ENCODE measurements around the gene ARMC8. TPM values are rescaled to one million over a fixed set of nuclear protein-coding genes. Genes with fewer than 3 reads are reported as not detected.

ARMC8 gene
- total RNA-seq, 1 experiment from 2014 or later, result 32.4 TPM

- ChIA-PET POLR2A (ENCODE audit: unreplicated experiment) (interaction anchor here (0.5 kb wide), 1 partner anchor 95 kb away, joined by 3 read pairs; no protein-coding TSS in a partner anchor), CTCF (interaction anchor here (0.6 kb wide), 1 partner anchor 309 kb away, joined by 3 read pairs; no protein-coding TSS in a partner anchor)
- intact Hi-C loops (cut with micrococcal nuclease; ENCODE audit: unreplicated experiment), result no loop called here
- DNase-seq, result no peak
- Histone ChIP-seq H3K27ac (no peak overlapping the region), H3F3A (ENCODE audit: insufficient read depth, low read depth) (no peaks in the 10 kb centered on the region), H3K4me3 (no peak overlapping the region), H3K4me1 (replicated peaks; ENCODE audit: insufficient read depth) (peaks cover 7% of the 10 kb centered on the region), H3K4me2 (no peak overlapping the region), H3K79me2 (ENCODE audit: low read depth) (no peaks in the 10 kb centered on the region), H3K9me2 (ENCODE audit: insufficient read depth) (no peaks in the 10 kb centered on the region), H2AFZ (no peak overlapping the region), H3K27me3 (ENCODE audit: insufficient read depth, low read depth) (no peaks in the 10 kb centered on the region), H4K20me1 (ENCODE audit: insufficient read depth) (no peaks in the 10 kb centered on the region), H3K9me3 (ENCODE audit: insufficient read depth, low read depth) (no peaks in the 10 kb centered on the region), H3K36me3 (ENCODE audit: low read depth) (no peaks in the 10 kb centered on the region)
- TF ChIP-seq EZH2 (IDR thresholded peaks at IDR 0.05; ENCODE audit: low read depth) (no peak), CTCF (conservative IDR thresholded peaks at IDR 0.05) (no peak)
- no TSS peak for BruUV-seq (replicated peaks)
These were observed 136.9 kb downstream of the ARMC8 start for GRCh38 chr3:138323971-138324370.

- peaks cover 7% of the 10 kb centered on the region for H3K4me1 ChIP-seq (replicated peaks; ENCODE audit: insufficient read depth)
- ChIA-PET POLR2A (ENCODE audit: unreplicated experiment) (interaction anchor here (0.6 kb wide), 1 partner anchor 22 kb away, joined by 12 read pairs; no protein-coding TSS in a partner anchor), CTCF (no interaction called here)
- H3K9me3 ChIP-seq (ENCODE audit: insufficient read depth, low read depth), result no peaks in the 10 kb centered on the region
- H3K4me2 ChIP-seq, result no peak overlapping the region
- H3K36me3 ChIP-seq (ENCODE audit: low read depth), result no peaks in the 10 kb centered on the region
- H3K9me2 ChIP-seq (ENCODE audit: insufficient read depth), result no peaks in the 10 kb centered on the region
- H3F3A ChIP-seq (ENCODE audit: insufficient read depth, low read depth), result peaks cover 10% of the 10 kb centered on the region; the same call in 1 of the 2 replicates
- TF ChIP-seq EZH2 (IDR thresholded peaks at IDR 0.05; ENCODE audit: low read depth) (no peak), CTCF (conservative IDR thresholded peaks at IDR 0.05) (no peak)
- no peaks in the 10 kb centered on the region for H4K20me1 ChIP-seq (ENCODE audit: insufficient read depth)
- no peak for DNase-seq
- intact Hi-C loops (cut with micrococcal nuclease; ENCODE audit: unreplicated experiment), result loop anchor here (5.0 kb wide), 2 partner anchors 91 to 259 kb away; no protein-coding TSS in a partner anchor
- H3K79me2 ChIP-seq (ENCODE audit: low read depth), result no peaks in the 10 kb centered on the region
- no TSS peak for BruUV-seq (replicated peaks)
- H3K27me3 ChIP-seq (ENCODE audit: insufficient read depth, low read depth), result no peaks in the 10 kb centered on the region
- H3K4me3 ChIP-seq, result no peak overlapping the region
- H2AFZ ChIP-seq, result no peak overlapping the region
- no peak overlapping the region for H3K27ac ChIP-seq
These were observed 138.9 kb downstream of the ARMC8 start for GRCh38 chr3:138325990-138326389.

GRCh38 chr3:138326866-138327595, 139.9 kb downstream of the ARMC8 start:
- Histone ChIP-seq H3K79me2 (ENCODE audit: low read depth) (no peaks in the 10 kb centered on the region), H3K4me1 (replicated peaks; ENCODE audit: insufficient read depth) (peaks cover 7% of the 10 kb centered on the region), H3K36me3 (ENCODE audit: low read depth) (no peaks in the 10 kb centered on the region), H3K4me3 (no peak overlapping the region), H3K27me3 (ENCODE audit: insufficient read depth, low read depth) (no peaks in the 10 kb centered on the region), H3K4me2 (no peak overlapping the region), H3K9me3 (ENCODE audit: insufficient read depth, low read depth) (no peaks in the 10 kb centered on the region), H3K27ac (no peak overlapping the region), H3K9me2 (ENCODE audit: insufficient read depth) (no peaks in the 10 kb centered on the region), H4K20me1 (ENCODE audit: insufficient read depth) (no peaks in the 10 kb centered on the region), H2AFZ (no peak overlapping the region), H3F3A (ENCODE audit: insufficient read depth, low read depth) (peaks cover 10% of the 10 kb centered on the region; the same call in 1 of the 2 replicates)
- intact Hi-C loops (cut with micrococcal nuclease; ENCODE audit: unreplicated experiment), result loop anchor here (5.0 kb wide), 2 partner anchors 90 to 260 kb away; no protein-coding TSS in a partner anchor
- no peak for DNase-seq
- ChIA-PET CTCF (interaction anchor here (0.6 kb wide), 2 partner anchors 91 to 121 kb away, joined by 4 read pairs; no protein-coding TSS in a partner anchor), POLR2A (ENCODE audit: unreplicated experiment) (no interaction called here)
- TF ChIP-seq CTCF (conservative IDR thresholded peaks at IDR 0.05) (no peak), EZH2 (IDR thresholded peaks at IDR 0.05; ENCODE audit: low read depth) (no peak)
- BruUV-seq (replicated peaks), result no TSS peak

Data from PC-9 (cell line).